ENCODE results near the gene CORO2A. TPM values are rescaled to one million over a fixed set of nuclear protein-coding genes. Genes with fewer than 3 reads are reported as not detected.

Gene CORO2A
- total and polyA plus RNA-seq, 2 of the 8 experiments (the other 6 are each of a cell fraction or from before 2014, with no cell fraction given) = 13.7 to 27.9 TPM

GRCh38 chr9:98144631-98145030 lies 47.8 kb downstream of the CORO2A start:
- Histone ChIP-seq H3K27me3 (replicated peaks in 1 of 4; ENCODE audit: control insufficient read depth in 3 of 4, extremely low read depth in 1 of 4, insufficient read depth in 3 of 4, low read length in 3 of 4) (no peaks in the 10 kb centered on the region), H4K91ac (replicated peaks; ENCODE audit: insufficient read length, low read length) (no peak overlapping the region), H3K36me3 (ENCODE audit: control insufficient read depth in 2 of 4, insufficient read depth in 4 of 4, low read length in 3 of 4) (no peaks in the 10 kb centered on the region; a peak in 1 of 8 replicates), H3K79me1 (ENCODE audit: low read depth, low read length) (no peaks in the 10 kb centered on the region), H3K9ac (replicated peaks in 1 of 4; ENCODE audit: extremely low read depth in 1 of 4, low read depth in 3 of 4, low read length in 3 of 4) (no peak overlapping the region), H3K4ac (replicated peaks; ENCODE audit: insufficient read length, low read depth, low read length) (no peak overlapping the region), H4K20me1 (replicated peaks in 1 of 2; ENCODE audit: control insufficient read depth in 1 of 2, insufficient read depth in 2 of 2, low read length in 2 of 2) (peaks cover 0 to 2% of the 10 kb centered on the region in 2 experiments), H4K8ac (ENCODE audit: extremely low read depth, insufficient read depth, low read length) (no peak overlapping the region), H2AFZ (ENCODE audit: low read length) (no peak overlapping the region), H2AK5ac (ENCODE audit: low read depth, low read length) (no peak overlapping the region), H2BK12ac (ENCODE audit: low read depth, low read length) (no peak overlapping the region), H3K27ac (ENCODE audit: low read depth, low read length) (no peak overlapping the region), H2BK15ac (ENCODE audit: low read length) (no peak overlapping the region), H3K4me2 (ENCODE audit: insufficient read depth in 1 of 2, low read depth in 2 of 2, low read length in 2 of 2) (no peak overlapping the region), H3K18ac (ENCODE audit: extremely low read depth, low read length) (no peak overlapping the region), H2BK20ac (ENCODE audit: low read length) (no peak overlapping the region), H3K79me2 (ENCODE audit: control insufficient read depth in 1 of 2, insufficient read depth in 2 of 2, low read length in 2 of 2) (no peaks in the 10 kb centered on the region), H3K23me2 (ENCODE audit: low read depth, low read length) (no peaks in the 10 kb centered on the region), H3K23ac (ENCODE audit: insufficient read length) (no peak overlapping the region), H3K4me1 (replicated peaks in 1 of 4; ENCODE audit: control insufficient read depth in 3 of 4, insufficient read depth in 4 of 4, low read length in 3 of 4) (peaks cover 0 to 3% (median 0%) of the 10 kb centered on the region in 4 experiments; a peak in 2 of 7 replicates), H3K9me3 (ENCODE audit: insufficient read depth in 2 of 2, low read depth in 1 of 2, low read length in 1 of 2) (no peaks in the 10 kb centered on the region), H4K5ac (ENCODE audit: insufficient read length, low read depth, low read length) (no peak overlapping the region), H3K14ac (ENCODE audit: insufficient read length) (no peak overlapping the region), H3K56ac (replicated peaks; ENCODE audit: insufficient read length, low read depth, low read length) (no peak overlapping the region), H2BK5ac (ENCODE audit: low read depth, low read length) (no peak overlapping the region), H3K4me3 (ENCODE audit: extremely low read depth in 1 of 4, insufficient read depth in 2 of 4, low read depth in 3 of 4, low read length in 4 of 4) (no peak overlapping the region), H2BK120ac (replicated peaks; ENCODE audit: low read depth, low read length) (no peak overlapping the region)
- 89% methylated on average over 3 of the region's 3 CpGs; no CpG with 5 or more reads in 1 of the 2 experiments for WGBS, 2 experiments (ENCODE audit: extremely low coverage in 1 of 2, insufficient coverage in 1 of 2, insufficient read length in 1 of 2, insufficient replicate concordance in 2 of 2, low coverage in 1 of 2, low lambda C conversion rate in 2 of 2, missing lambda C conversion rate in 1 of 2)
- ChIA-PET CTCF (ENCODE audit: partially characterized antibody) (interaction anchor here (0.6 kb wide), 1 partner anchor 624 kb away, joined by 3 read pairs; no protein-coding TSS in a partner anchor), POLR2A (ENCODE audit: partially characterized antibody) (no interaction called here)
- no peak for FAIRE-seq
- no peak for DNase-seq (ENCODE audit: low read depth in 1 of 2, low spot score in 2 of 2)
- no peak for TF ChIP-seq TEAD4 (IDR thresholded peaks at IDR 0.05; ENCODE audit: low read depth, low read length)
- no peak for TF ChIP-seq SRF (IDR thresholded peaks at IDR 0.05; ENCODE audit: low read depth, low read length)
- TF ChIP-seq JUN (IDR thresholded peaks at IDR 0.05; ENCODE audit: low read depth, low read length) = no peak
- no peak for TF ChIP-seq CHD1 (IDR thresholded peaks at IDR 0.05; ENCODE audit: low read depth, low read length)
- TF ChIP-seq CBX8 (IDR thresholded peaks at IDR 0.05; ENCODE audit: borderline replicate concordance, low read depth, low read length) = no peak
- no peak for TF ChIP-seq POU5F1 (IDR thresholded peaks at IDR 0.05; ENCODE audit: low read depth, low read length)
- TF ChIP-seq SP4 (IDR thresholded peaks at IDR 0.05; ENCODE audit: low read length) = no peak
- TF ChIP-seq CBX5 (IDR thresholded peaks at IDR 0.05; ENCODE audit: low read depth, low read length) = no peak
- TF ChIP-seq GABPA (IDR thresholded peaks at IDR 0.05; ENCODE audit: borderline replicate concordance, insufficient read depth, low read length) = no peak
- no peak for TF ChIP-seq SIX5 (IDR thresholded peaks at IDR 0.05; ENCODE audit: low read depth, low read length)
